HG02610 (cell line): Measurements from ENCODE around the gene HSD17B12.
A peak's percentile ranks its signal among the peaks of the same experiment; 100 is the strongest.

Experiments used
- ATAC-seq: cut with Tn5 transposase; IDR thresholded peaks from one replicate; pipeline ENCODE4 v1.9.1; 2021; ENCODE audit warnings: mild to moderate bottlenecking, moderate library complexity; ENCODE audit not compliant: unreplicated experiment

HSD17B12 gene

DNA sequence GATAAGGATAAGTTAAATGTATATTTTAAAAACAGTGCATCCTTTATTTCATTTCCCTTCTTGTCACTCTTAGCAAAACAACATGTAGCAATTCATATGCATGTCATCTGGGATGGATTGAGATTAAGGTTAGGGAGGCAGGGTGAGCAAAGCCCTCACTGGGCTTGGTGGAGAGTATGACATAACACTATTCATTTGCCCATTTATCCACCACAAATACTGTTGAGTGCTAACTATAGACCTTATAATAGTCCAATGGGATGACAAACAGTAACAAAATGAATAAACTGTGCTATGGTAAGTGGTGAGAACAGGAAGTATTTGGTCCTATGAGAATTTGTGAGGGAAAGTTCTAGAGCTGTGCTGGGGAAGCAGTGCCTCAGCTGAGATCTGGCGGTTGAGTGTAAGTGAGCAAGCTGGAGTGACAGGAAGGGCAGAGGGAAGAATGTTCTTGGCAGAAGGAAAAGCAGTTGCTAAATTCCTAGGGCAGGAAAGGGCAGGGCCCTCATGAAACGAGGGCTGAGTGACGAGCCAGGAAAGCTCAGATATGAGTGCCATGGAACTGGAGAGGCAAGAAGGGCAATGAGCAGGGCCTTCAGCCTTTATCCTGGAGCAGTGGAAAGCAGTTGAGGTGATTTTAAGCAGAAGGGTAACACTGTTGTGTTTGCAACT, 6.7 kb downstream of the HSD17B12 start:
- peak; percentile 64 for ATAC-seq

- no peak for ATAC-seq
Observed at GRCh38 chr11:43688394-43688793, 7.9 kb downstream of the HSD17B12 start.

- ATAC-seq = no peak
Observed at GRCh38 chr11:43689167-43689566, 8.6 kb downstream of the HSD17B12 start.

DNA sequence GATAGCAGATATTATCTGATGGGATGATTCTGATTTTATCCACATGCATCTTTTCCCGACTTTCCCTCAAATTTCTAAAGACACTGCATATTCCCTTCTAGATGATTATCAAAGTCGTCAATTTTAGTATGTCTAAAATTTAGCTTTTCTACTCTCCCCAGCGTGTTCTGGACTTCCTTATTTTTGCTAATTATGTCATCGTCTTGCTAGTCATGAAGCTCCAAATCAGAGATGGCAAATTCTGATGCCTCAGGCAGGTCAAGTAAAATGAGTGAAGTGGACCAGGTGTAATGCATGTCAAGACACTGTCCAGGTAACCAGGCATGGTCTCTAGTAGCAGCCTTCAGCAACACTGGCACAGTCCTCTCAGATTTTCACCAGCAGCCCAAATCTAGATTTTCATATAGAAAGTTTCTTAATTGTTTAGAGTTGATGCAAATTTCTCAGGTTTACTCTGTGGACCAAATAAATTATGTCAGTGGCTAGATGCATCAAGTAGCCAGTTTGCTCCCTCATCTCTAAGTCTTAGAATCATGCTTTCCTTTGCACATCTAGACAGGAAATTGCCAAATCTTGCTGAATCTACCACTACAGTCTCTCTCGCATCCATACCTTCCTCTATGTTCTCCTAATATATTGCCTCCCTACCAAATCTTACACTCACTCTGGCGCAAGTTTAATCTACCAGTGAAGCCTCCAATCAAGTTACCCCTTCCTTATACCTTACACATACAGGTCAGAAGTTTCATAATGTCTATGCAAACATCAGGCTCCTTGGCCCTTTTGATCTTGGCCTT, 10.6 kb downstream of the HSD17B12 start:
- no peak for ATAC-seq

DNA sequence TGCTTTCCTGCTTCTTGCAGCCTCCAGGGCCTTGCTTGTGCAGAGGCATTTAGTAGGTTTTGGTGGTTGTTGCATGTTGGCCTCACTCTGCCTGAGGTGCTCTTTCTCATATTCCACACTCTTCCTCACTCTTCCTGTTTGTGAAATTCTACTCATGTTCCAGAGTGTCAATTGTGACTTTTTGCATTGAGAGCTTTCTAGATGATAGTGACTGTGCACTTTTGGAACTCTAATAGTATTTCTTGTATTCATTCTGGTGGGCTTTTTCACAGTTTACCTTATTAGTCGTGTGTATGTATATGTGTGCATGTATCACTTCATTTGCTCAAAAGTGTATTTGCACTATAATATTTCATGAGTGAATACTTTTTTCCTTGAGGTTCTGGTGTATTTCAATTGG, 11.3 kb downstream of the HSD17B12 start:
- ATAC-seq = no peak

- no peak for ATAC-seq
Observed at GRCh38 chr11:43693069-43693468, 12.5 kb downstream of the HSD17B12 start.

DNA sequence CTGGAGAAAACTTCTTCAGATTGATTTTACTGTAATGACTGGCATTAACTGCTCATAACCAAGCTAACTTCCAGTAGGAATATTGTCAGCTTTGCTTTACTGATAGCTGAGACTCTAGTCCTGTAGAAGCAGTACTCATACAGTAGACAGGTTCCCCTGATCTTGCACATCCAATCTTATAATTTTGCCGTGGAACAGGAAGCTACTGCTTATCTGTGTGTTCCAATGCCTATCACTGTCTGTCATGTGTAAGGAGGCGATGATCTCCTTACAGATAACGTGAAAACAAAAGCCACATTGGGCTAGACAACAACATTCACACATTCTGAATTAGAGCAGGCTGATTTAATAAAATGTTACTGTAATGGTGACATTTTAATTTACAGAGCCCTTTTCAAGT, 13.2 kb downstream of the HSD17B12 start:
- ATAC-seq = no peak

DNA sequence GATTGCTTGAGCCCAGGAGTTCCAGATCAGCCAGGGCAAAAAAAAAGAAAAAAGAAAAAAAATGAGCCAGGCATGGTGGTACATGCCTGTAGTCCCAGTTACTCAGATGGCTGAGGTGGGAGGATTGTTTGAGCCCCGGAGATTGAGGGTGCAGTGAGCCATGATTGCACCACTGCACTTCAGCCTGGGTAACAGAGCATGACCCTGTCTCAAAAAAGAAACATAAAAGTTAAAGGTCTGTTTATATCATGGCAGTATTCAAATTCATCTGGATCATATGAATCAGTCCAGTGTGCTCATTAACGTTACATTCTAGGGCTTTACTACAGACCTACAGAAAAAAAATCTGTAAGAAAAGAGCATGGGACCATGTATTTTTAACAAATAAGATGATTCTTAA, 13.9 kb downstream of the HSD17B12 start:
- ATAC-seq = peak; percentile 76

DNA sequence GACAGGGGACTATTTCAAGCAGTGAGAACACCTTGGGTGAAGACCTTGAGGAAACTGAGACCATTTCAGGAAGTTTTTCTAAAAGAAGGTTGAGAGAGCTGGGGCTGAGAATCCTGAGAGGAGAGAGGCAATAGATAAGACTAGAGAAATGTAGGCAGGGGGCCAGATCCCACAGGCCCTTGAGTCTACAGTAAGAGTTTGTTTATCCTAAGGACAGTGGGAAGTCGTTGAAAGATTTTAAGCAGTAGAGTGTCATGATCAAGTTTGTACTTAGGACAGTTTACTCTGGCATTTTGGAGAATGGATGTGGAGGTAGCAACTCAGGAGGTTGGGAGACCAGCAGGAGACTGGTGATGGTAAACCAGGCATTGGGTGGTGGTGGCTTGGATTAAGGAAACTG, 17.1 kb downstream of the HSD17B12 start:
- ATAC-seq = no peak

GRCh38 chr11:43699870-43700269, 19.3 kb downstream of the HSD17B12 start:
- ATAC-seq = no peak

GRCh38 chr11:43706631-43707030, 26.1 kb downstream of the HSD17B12 start:
- no peak for ATAC-seq

GRCh38 chr11:43708776-43709175, 28.2 kb downstream of the HSD17B12 start:
- ATAC-seq = no peak

DNA sequence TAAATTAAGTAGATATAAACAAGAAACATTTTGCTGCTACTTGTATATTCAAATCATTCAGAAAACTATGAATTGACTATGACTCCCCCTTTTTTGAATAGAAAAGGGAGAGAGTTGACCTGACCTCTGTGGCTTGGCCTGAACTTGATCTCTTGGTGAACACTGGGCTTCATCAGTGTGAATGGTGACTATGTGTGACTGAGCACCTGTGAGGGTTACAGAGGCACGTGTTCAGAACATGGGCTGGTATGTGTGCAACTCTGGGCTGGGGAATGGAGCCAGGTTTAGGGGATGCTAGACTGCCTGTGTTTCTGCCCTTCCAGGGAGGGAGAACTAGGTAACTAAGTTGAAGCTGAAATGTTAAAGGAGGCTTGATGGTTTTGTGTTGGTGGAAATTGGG, 29.2 kb downstream of the HSD17B12 start:
- ATAC-seq = no peak

GRCh38 chr11:43712676-43713075, 32.1 kb downstream of the HSD17B12 start:
- ATAC-seq = no peak

DNA sequence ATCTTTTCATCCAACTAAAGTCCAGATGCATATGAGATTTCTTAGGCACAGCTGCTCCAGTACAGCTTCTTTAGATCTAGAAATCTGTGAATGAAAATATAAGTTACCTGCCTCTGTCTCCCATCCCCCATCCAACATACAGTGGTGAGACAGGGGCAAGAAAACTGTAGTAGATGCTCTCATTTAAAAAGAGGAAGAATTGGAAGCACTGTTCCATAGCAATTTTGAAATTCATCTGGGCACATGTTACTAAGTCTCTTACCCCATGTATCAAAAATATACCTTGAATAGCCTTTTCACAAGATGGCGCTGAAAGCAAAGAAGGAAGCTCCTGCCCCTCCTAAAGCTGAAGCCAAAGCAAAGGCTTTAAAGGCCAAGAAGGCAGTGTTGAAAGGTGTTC, 37.8 kb downstream of the HSD17B12 start:
- no peak for ATAC-seq

DNA sequence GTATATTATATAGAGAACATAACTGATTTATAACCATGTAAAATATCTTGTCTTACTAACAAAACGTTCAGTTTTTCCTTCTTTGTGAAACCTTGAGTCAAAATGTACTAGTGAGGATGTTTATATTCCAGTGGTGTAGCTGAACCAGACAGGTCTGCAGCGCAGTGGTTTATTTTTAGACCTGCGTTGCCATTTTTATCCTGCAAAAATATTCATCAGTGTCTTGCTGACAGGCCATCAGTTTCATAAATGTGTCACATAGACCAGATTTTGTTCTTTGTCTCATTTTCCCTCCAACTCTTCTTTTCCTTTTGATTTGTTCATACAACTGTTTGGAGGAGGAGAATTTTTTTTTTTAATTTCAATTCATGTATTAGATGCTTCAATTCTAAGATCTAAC, 43.1 kb downstream of the HSD17B12 start:
- ATAC-seq = no peak

GRCh38 chr11:43732225-43732624, 51.7 kb downstream of the HSD17B12 start:
- no peak for ATAC-seq

DNA sequence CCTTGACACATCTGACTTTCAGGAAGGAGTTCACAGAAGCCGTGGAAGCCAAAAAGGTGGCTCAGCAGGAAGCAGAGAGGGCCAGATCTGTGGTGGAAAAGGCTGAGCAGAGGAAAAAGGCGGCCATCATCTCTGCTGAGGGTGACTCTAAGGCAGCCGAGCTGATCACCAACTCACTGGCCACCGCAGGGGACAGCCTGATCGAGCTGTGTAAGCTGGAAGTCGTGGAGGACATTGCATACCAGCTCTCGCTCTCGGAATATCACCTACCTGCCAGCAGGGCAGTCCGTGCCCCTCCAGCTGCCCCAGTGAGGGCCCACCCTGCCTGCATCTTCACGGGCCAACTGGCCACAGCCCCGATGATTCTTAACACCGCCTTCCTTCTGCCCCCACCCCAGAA, 53.7 kb downstream of the HSD17B12 start:
- ATAC-seq = no peak

- ATAC-seq = peak; percentile 46
Observed at GRCh38 chr11:43735115-43735514, 54.6 kb downstream of the HSD17B12 start.

DNA sequence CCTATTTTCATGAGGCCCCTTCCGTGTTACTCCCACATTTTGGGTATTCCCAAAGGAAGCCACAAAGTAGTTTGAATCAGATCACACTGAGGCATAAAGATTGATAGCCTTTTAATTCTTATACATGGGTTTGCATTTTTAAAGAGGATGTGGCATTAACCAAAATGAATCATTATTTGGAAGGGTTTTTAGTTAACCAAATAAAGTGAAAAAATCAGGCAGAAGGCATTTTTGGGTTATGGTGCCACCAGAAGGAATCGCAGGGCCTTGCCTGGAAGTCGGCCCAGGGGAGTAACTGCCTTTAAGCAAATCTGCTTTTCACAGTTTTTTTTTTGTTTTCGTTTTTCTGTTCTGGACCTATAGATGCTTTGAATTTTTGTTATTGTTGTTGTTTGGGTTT, 55.4 kb downstream of the HSD17B12 start:
- no peak for ATAC-seq

GRCh38 chr11:43736502-43737200, 56.1 kb downstream of the HSD17B12 start:
- no peak for ATAC-seq

- ATAC-seq = no peak
Observed at GRCh38 chr11:43737201-43737590, 56.7 kb downstream of the HSD17B12 start.
